Body of pancreas (tissue), 4 donors: Measurements from ENCODE around the gene OSBP2.

ENCODE experiments used
- POLR2A ChIP-seq, 3 donors: fragments of 450-650 bp; IDR thresholded peaks; one replicate each; pipeline ENCODE4 v1.6.1; 2016; ENCODE audit warnings: antibody characterized with exemption in 3 of 3, mild to moderate bottlenecking in 2 of 3
- TF ChIP-seq, protein P1 (sequence below), 7 experiments: fragments of 450-650 bp in 4 of 7; fragments of 200-600 bp in 3 of 7; sonication (generic) in 3 of 7; IDR thresholded peaks; one replicate each; pipeline ENCODE4 v1.5.1; 2016 to 2019; ENCODE audit warnings: antibody characterized with exemption in 7 of 7

DNA sequence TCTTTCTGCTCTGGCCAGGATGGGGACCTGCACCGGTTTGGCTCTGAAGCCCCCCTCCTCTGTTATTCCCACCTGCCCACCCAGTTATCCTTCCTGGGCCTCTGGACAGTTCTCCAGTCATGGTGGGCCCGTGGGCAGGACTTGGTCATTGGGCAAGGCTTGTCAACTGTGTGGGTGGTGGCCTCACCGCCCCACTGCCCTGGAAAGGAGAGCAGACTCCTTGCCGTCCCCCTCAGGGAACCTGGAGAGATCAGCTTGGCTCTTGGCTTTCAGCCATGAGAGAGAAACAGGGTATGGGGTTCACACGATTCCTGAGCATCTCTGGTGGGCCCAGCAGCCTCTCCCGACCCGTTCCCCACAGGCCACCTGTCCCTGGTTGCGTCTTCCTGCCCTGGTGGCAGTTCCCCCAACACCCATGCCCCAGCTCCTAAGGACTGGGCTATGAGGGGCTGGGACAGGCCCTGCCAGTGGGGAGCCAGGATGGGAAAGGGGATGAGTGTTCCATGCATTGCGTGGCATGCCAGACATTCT lies 181.6 kb downstream of the OSBP2 start:
- TF ChIP-seq, protein P1, sequence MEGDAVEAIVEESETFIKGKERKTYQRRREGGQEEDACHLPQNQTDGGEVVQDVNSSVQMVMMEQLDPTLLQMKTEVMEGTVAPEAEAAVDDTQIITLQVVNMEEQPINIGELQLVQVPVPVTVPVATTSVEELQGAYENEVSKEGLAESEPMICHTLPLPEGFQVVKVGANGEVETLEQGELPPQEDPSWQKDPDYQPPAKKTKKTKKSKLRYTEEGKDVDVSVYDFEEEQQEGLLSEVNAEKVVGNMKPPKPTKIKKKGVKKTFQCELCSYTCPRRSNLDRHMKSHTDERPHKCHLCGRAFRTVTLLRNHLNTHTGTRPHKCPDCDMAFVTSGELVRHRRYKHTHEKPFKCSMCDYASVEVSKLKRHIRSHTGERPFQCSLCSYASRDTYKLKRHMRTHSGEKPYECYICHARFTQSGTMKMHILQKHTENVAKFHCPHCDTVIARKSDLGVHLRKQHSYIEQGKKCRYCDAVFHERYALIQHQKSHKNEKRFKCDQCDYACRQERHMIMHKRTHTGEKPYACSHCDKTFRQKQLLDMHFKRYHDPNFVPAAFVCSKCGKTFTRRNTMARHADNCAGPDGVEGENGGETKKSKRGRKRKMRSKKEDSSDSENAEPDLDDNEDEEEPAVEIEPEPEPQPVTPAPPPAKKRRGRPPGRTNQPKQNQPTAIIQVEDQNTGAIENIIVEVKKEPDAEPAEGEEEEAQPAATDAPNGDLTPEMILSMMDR (IDR thresholded peaks at IDR 0.05) = no peak
- TF ChIP-seq POLR2A (IDR thresholded peaks at IDR 0.05) = no peak
